ENCODE data around the gene BRIP1. TPM values are rescaled to one million over a fixed set of nuclear protein-coding genes. Genes with fewer than 3 reads are reported as not detected.

BRIP1 gene
- total RNA-seq, 1 donor from 2014 or later: 5.2 TPM

DNA sequence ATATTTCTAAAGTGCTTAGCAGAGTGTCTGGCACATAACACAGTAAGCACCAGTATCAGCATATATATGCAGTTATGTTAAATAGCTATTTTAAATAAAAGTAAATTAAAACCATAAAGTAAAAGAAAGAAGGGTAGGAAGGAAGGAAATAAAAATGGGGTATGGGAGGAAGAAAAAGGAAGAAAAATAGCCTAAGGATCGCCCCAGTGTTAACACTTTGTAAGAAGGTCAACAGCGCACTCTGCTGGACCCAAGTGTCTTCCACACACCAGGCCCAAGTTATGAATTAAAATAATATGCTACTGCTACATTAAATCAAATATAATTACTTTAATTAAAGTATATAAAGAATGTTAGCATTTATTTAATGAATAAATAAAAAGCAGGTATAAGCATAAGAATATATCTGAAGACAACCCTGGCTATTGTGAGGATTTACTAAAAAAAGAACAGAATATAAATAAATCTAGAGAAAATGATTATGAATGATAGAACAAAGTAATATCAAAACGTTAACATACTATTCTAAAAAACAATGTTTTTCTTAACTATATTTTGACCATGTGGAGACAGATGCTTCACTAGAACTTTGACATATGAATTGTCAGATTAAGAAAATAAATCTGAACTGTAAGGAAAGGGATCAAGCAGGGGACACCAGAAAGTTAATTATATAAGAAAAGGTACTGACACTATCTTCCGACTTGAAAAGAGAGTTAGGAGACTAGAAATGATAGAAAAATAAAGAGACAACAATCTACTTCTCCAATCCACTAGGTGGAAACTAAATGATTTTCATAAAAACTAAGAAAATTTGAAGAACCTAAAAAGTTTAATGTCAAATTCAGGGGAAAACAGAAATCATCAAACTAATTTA lies 25.9 kb downstream of the BRIP1 start:
- no peaks in the 10 kb centered on the region for H3K9me3 Mint-ChIP-seq (ENCODE audit: unreplicated experiment)
- no peak overlapping the region for H3K4me3 Mint-ChIP-seq (ENCODE audit: unreplicated experiment)
- DNase-seq (ENCODE audit: low spot score): peak; percentile 46
- no peaks in the 10 kb centered on the region for H3K36me3 Mint-ChIP-seq (ENCODE audit: low read depth, unreplicated experiment)
- TF ChIP-seq, protein P1, sequence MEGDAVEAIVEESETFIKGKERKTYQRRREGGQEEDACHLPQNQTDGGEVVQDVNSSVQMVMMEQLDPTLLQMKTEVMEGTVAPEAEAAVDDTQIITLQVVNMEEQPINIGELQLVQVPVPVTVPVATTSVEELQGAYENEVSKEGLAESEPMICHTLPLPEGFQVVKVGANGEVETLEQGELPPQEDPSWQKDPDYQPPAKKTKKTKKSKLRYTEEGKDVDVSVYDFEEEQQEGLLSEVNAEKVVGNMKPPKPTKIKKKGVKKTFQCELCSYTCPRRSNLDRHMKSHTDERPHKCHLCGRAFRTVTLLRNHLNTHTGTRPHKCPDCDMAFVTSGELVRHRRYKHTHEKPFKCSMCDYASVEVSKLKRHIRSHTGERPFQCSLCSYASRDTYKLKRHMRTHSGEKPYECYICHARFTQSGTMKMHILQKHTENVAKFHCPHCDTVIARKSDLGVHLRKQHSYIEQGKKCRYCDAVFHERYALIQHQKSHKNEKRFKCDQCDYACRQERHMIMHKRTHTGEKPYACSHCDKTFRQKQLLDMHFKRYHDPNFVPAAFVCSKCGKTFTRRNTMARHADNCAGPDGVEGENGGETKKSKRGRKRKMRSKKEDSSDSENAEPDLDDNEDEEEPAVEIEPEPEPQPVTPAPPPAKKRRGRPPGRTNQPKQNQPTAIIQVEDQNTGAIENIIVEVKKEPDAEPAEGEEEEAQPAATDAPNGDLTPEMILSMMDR (IDR thresholded peaks at IDR 0.05; ENCODE audit: unreplicated experiment): peak; percentile 71
- H3K27ac Mint-ChIP-seq (ENCODE audit: unreplicated experiment): no peak overlapping the region
- no peaks in the 10 kb centered on the region for H3K4me1 Mint-ChIP-seq (ENCODE audit: unreplicated experiment)
- no peaks in the 10 kb centered on the region for H3K27me3 Mint-ChIP-seq (ENCODE audit: unreplicated experiment)

DNA sequence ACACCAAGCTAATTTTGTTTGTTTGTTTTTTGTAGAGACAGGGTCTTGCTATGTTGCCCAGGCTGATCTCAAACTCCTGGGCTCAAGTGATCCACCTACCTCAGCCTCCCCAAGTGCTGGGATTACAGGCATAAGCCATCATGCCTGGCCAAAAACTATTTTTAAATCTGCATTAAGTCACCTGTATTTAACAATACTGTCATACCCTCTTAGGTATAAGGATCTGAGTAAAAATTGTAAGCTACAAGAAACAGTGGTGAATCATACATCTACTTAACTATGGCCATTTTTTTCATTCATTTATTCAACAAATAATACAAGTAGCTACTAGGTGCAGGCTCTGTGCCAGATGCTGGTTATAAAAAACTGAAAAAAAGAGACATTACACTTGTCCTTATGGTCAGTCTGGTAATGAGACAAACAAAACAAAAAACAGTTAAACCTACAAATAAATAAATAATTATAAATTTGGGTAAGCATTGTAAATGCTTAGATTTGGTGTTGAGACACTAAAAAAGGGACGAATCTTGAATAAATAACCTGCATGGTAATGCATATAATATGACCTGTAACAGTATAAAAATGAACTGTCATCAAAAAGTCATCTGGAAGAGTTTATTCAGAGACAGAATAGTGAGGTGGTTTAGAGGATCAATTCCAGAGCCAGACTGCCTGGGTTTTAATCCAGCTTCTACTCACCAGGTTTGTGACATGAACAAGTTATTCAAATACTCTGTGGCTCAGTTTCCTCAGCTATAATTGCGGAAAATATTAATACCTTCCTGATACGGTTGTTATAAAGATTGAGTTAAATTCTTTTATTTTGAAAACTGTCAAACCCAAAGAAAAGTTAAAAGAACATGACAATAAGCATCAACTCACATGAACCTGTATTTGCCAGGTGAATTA lies 26.8 kb downstream of the BRIP1 start:
- Mint-ChIP-seq H3K9me3 (ENCODE audit: unreplicated experiment) (no peaks in the 10 kb centered on the region), H3K27me3 (ENCODE audit: unreplicated experiment) (no peaks in the 10 kb centered on the region), H3K27ac (ENCODE audit: unreplicated experiment) (no peak overlapping the region), H3K4me3 (ENCODE audit: unreplicated experiment) (no peak overlapping the region), H3K4me1 (ENCODE audit: unreplicated experiment) (no peaks in the 10 kb centered on the region), H3K36me3 (ENCODE audit: low read depth, unreplicated experiment) (no peaks in the 10 kb centered on the region)
- DNase-seq (ENCODE audit: low spot score): no peak
- TF ChIP-seq, protein P1 (IDR thresholded peaks at IDR 0.05; ENCODE audit: unreplicated experiment): no peak

DNA sequence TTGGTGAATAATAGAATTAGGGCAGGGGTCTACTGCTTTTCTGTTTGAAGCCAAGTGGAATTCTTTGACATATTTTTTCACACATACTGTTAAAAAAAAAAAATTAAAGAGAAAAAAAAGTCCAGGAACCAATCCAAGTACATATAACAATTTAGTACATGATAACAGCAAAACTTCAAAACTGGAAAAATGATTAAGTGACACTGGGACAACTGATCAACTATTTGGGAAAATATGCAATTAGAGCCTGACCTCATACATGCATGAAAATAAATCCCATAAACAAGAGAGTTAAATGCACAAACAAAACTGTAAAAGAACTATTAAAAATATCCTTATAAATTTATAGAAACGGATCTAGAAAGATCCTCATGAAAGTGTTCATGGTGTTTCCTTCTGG lies 27.7 kb downstream of the BRIP1 start:
- DNase-seq (ENCODE audit: low spot score): no peak
- H3K4me1 Mint-ChIP-seq (ENCODE audit: unreplicated experiment): no peaks in the 10 kb centered on the region
- TF ChIP-seq, protein P1 (IDR thresholded peaks at IDR 0.05; ENCODE audit: unreplicated experiment): no peak
- no peaks in the 10 kb centered on the region for H3K27me3 Mint-ChIP-seq (ENCODE audit: unreplicated experiment)
- no peak overlapping the region for H3K27ac Mint-ChIP-seq (ENCODE audit: unreplicated experiment)
- no peaks in the 10 kb centered on the region for H3K36me3 Mint-ChIP-seq (ENCODE audit: low read depth, unreplicated experiment)
- H3K4me3 Mint-ChIP-seq (ENCODE audit: unreplicated experiment): no peak overlapping the region
- no peaks in the 10 kb centered on the region for H3K9me3 Mint-ChIP-seq (ENCODE audit: unreplicated experiment)

DNA sequence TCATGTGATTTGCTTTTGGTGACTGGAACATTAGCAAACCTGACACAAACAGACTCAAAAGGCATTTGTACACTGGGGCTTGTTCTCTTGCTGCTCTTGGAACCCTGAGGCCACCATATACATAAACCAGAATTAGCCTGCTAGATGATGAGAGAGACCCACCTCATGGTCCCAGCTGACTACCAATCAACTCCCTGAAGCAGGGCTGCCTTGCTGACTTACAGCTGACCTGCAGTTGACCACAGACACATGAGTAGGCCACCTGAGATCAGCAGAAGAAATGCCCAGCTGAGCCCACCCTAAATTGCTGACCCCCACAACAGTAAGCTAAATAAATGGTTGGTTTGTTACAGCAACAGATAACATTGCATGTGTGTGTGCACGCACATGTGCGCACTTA lies 28.7 kb downstream of the BRIP1 start:
- H3K4me3 Mint-ChIP-seq (ENCODE audit: unreplicated experiment): no peak overlapping the region
- no peaks in the 10 kb centered on the region for H3K27me3 Mint-ChIP-seq (ENCODE audit: unreplicated experiment)
- TF ChIP-seq, protein P1 (IDR thresholded peaks at IDR 0.05; ENCODE audit: unreplicated experiment): no peak
- H3K36me3 Mint-ChIP-seq (ENCODE audit: low read depth, unreplicated experiment): no peaks in the 10 kb centered on the region
- no peaks in the 10 kb centered on the region for H3K9me3 Mint-ChIP-seq (ENCODE audit: unreplicated experiment)
- DNase-seq (ENCODE audit: low spot score): no peak
- H3K27ac Mint-ChIP-seq (ENCODE audit: unreplicated experiment): no peak overlapping the region
- H3K4me1 Mint-ChIP-seq (ENCODE audit: unreplicated experiment): no peaks in the 10 kb centered on the region

All from endothelial cell (in vitro differentiated cells).